Activated CD8-positive, alpha-beta memory T cell treated with anti-CD3 and anti-CD28 coated beads, Interleukin-2, amount 50 U/mL, for 4 hours (primary cell): Measurements from ENCODE around the gene SLC38A2.

ENCODE experiments used
- DNase-seq: peaks from one replicate; pipeline ENCODE4 v3.0.0-alpha.2; 2020

Gene SLC38A2

GRCh38 chr12:46373301-46374296, 1.0 kb upstream of the SLC38A2 start:
- peak; percentile 36 for DNase-seq

DNA sequence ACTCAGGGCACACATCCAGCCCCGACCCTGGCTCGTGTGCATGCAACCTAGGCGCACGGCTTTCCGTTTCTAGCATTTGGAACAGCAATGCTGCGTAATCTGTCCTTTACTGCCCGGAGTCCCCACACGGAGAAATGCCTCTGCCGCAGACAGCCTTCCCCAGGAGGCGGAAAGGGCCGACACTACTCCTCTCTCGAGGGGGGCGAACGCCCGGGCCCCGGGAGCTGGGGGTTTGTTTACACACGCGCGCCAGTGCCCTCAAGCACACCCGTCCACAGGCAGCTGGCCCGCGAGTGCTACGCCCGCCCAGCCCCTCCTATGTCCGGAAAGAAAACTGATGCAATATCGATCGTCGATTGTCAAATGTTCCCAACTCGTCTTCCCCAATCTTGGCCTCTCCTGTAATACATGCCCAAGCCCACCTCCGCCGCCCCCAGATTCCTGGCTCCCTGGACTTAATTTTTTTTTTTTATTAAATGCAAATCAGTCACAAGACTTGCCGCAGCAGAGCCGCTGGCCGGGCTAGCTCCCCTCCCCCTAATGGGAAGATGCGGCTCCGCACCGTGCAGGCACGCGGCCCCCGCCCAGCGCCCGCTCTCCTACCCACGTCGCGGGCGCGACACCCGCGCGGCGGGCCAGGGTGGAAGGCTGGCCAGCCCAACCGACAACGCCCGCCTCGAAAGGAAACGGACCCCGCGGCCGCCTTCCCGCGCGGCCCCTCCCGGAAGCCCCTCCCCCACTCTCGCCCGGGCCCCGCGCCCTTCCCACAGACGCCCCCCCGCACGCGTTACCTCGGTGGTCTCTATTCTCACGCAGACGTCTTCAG, 642 bp downstream of the SLC38A2 start:
- peak; percentile 59 for DNase-seq

- peak; percentile 96 for DNase-seq
These were observed 1.5 kb downstream of the SLC38A2 start for GRCh38 chr12:46370792-46371717.

DNA sequence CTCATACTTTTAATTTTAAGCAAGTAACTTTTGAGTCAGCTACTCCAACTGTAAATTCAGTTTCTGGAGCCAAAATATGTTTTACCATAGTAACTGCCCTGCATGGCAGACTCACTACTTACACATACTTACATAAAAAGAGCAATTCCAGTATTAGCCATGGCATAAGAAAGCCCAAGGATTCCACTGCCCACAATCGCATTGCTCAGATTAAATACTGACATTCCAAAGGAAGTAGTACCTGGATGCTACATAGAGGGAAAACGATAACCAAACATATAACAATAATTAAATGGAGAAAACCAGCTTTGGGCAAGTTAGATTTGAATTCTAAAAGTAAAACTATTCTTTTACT, 2.2 kb downstream of the SLC38A2 start:
- DNase-seq = no peak

GRCh38 chr12:46369474-46370379, 2.8 kb downstream of the SLC38A2 start:
- DNase-seq = no peak

DNA sequence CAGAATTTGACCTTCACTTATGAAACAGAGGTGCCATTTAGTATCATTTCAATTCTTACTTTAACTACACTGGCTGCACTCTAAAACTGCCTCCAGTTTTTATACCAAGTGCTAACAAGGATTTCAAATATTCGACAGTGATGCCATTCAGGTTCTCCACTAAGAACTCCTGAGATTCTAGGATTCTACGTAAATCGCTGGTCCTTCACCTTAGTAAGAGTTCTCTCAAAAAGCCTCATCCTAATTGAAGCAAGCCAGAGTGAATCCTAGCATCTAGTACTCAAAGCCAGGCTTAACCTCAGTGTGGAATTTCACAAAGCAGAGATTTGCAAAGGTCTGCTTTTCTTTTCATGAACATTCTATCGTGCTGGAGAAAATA, 3.5 kb downstream of the SLC38A2 start:
- DNase-seq = no peak

DNA sequence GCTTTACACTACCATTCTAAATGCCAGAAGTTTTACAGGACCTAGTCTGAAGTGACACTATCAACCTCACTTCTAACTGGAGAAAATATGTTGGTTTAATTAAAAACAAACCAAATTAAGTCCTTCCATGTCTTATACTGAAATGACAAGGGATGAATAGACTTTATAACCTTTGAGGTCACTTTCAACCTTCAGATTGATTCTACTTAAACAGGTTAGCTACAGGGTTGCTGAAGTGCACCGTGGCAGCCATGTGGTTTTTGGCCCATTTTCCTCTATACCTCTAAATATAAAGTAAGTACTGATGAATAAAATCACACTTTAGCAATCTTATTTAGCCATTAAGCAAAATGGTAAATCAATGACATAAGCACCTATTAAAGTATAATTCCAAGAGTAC, 3.9 kb downstream of the SLC38A2 start:
- no peak for DNase-seq

- DNase-seq = no peak
These were observed 4.4 kb downstream of the SLC38A2 start for GRCh38 chr12:46368138-46368537.

- DNase-seq = no peak
These were observed 5.1 kb downstream of the SLC38A2 start for GRCh38 chr12:46367351-46368029.

GRCh38 chr12:46366771-46367170, 5.8 kb downstream of the SLC38A2 start:
- DNase-seq = no peak

DNA sequence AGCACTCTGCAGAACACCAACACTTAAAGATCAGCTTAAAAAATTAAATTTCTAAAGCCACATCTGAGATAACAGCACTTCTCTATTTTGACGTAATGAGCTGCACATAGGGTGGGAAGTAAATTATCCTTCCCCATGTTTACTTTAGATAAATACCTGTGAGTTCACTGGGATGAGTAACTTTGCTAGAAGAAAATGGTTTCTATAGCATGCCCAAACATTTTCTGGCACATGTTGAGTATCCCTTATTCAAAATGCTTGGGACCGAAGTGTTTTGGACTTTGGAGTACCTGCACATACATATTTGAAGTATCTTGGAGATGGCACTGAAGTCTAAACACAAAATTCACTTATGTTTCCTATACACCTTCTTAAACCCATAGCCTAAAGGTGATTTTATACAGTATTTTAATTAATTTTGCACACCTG, 6.6 kb downstream of the SLC38A2 start:
- DNase-seq = no peak

DNA sequence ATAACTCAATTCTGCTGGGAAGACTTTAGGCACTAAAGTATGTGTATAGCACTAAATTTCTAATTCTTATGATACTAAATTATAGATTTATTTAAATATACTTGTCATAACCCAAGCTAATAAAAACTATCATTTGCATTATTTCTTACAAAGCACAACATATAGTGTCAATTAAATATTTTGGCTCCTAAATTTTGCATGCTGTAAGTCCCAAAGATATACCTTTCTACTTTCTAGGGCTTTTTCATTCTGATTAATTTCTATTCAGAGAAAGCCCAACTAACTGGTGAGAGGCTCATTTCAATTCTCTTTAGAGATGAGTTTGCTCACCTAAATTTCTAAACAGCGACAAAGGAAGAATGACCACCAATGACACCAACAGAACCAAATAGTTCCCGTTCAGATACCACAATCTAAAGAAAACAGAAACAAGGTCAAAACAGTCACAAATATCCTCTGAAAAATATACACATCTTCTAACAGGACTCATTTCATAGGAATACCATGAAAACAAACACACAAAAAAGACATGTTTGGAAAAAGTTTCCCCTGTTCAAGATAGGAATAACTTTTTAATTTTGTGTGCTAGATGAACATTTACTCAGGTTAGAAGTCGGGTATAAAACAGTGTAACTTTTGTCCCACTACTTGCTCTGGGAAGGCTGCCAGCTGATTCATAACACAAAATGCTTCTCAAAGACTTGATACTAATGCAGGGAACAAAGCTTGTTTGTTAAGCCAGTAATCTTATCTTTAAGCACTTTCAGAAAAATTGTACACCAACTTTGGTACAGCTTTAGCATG, 7.6 kb downstream of the SLC38A2 start:
- no peak for DNase-seq

GRCh38 chr12:46364300-46364696, 8.3 kb downstream of the SLC38A2 start:
- no peak for DNase-seq

DNA sequence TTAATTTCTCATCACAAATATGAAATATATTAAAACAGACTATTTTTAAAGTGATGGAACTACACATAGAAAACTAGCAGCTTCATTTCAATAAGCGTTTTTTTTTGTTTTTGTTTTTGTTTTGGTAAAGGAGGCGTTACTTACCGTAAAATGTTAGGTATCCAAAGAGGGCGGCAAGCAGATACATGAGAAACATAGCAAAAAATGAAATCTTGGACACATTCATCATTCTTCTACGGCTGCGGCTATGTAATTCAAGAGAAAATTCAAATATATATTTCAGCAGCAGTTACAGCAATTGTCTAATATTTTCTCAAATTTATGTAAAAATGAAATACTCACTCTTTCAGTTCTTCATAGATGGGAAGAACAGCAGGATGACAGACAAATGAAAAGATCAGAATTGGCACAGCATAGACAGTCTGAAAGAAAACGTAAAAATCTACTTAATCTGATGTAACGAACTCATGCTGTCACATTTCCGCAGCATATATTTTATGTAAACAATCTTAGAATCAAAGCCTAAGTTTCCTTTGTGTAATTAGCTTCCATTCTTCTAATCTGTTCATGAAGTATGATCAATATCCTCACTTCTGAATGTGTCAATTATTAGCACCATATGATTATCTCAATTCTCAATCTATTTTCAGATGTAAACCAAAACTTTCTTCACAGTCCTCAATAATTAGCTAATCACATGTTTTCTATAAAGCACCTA, 8.8 kb downstream of the SLC38A2 start:
- DNase-seq = no peak

GRCh38 chr12:46362895-46363581, 9.5 kb downstream of the SLC38A2 start:
- no peak for DNase-seq

GRCh38 chr12:46361667-46362034, 10.9 kb downstream of the SLC38A2 start:
- no peak for DNase-seq

DNA sequence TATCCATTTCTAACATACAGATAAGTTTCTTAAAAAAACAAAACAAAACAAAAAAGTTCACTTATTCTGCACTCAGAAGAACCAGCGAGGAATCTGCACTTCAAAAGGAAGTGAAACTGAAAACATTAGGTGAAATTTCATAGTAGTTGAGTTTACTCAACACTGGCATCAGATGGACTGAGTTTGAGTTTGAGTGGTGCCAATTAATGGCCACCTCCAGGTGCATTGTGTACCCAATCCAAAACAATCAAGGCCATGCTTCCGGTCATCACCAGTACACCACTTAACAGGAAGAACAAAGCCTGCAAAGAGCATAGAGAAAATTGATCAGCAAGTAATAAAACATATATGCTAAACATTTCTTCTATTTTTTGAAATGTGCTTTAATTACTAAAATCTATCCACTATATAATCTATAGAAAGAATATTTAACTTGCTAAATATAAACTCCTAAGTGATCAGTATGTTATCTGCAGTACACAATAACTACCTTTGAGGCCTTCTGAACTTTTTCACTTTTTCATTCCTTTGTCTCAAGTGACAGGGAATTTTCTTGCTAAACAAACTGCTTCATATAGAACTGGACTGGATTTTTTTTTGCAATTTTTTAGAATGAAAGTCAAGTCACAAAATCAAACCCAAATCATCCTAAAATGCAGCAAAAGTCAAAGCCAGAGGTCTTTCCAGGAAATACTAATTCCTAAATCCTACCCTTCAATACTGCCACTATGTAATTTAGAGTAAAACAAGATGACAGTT, 11.5 kb downstream of the SLC38A2 start:
- DNase-seq = no peak

DNA sequence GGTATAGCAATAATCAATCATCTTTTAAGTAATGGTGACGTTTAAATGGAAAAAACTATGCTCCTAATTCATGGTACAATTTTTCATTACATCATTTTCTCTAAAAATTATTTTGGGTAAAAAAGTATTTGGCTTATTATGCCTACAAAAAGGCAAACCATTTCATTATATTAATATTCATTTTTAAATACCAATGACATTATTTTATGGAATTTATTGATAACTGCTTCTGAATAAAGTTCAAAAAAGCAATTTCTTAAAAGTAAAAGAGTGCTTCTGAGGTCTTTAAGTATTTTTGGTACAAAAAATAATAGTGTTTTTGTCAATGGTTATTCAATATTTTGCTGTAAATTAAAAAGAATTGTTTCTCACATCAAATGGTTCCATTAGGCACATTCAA, 12.2 kb downstream of the SLC38A2 start:
- no peak for DNase-seq
